Left lung (tissue), 10 donors: ENCODE results near the gene PLEK2. TPM values are rescaled to one million over a fixed set of nuclear protein-coding genes. Genes with fewer than 3 reads are reported as not detected.

ENCODE experiments used
- ATAC-seq: fragments of 200-7000 bp; cut with Tn5 transposase; one replicate; pipeline ENCODE4 v1.9.1; 2020; ENCODE audit warnings: moderate library complexity
- DNase-seq, 4 donors: peaks; one replicate each; pipeline ENCODE4 v3.0.0-alpha.2; 2013 to 2020
- H3K27ac ChIP-seq, 2 donors: fragments of 200-600 bp; sonication (generic) in 1 of 2; one replicate each; pipeline versions ENCODE4 v1.5.0 to v1.8.0; 2020 to 2021
- H3K27me3 ChIP-seq, 2 donors: fragments of 200-600 bp; sonication (generic) in 1 of 2; one replicate each; pipeline versions ENCODE4 v1.5.0 to v1.8.0; 2020 to 2021
- H3K36me3 ChIP-seq, 2 donors: fragments of 200-600 bp; sonication (generic) in 1 of 2; one replicate each; pipeline versions ENCODE4 v1.5.0 to v1.8.0; 2020 to 2021
- H3K4me1 ChIP-seq, 2 donors: fragments of 200-600 bp; one replicate each; pipeline ENCODE4 v1.8.0; 2021
- H3K4me3 ChIP-seq, 2 donors: fragments of 200-600 bp; sonication (generic) in 1 of 2; one replicate each; pipeline versions ENCODE4 v1.5.0 to v1.8.0; 2020 to 2021; ENCODE audit warnings: mild to moderate bottlenecking in 1 of 2
- H3K9me3 ChIP-seq, 2 donors: fragments of 200-600 bp; sonication (generic) in 1 of 2; one replicate each; pipeline versions ENCODE4 v1.5.0 to v1.8.0; 2020 to 2021
- CTCF ChIP-seq, 2 donors: fragments of 200-600 bp; sonication (generic) in 1 of 2; IDR thresholded peaks; one replicate each; pipeline versions ENCODE4 v1.5.0 to v1.8.0; 2021; ENCODE audit warnings: antibody characterized with exemption in 2 of 2
- intact Hi-C, 2 donors: fragments of 100-400 bp; cut with DNase I; formaldehyde crosslinking; loops; one replicate each; pipeline versions ENCODE4 v1.11.2 to v1.14.2; 2022
- polyA plus RNA-seq, 6 donors: library from polyadenylated mRNA; unstranded; fragments of 120-200 nt; gene quantifications; one replicate each; pipeline ENCODE4 v1.2.1, GENCODE V29; 2013; ENCODE audit not compliant: insufficient read length in 6 of 6
- total RNA-seq, 2 donors: library from RNA; stranded (reverse); fragmentation: NEBNext Ultra II Directional; extraction: Animal tissue kit (Norgen Biotek cat#: 25700); gene quantifications; one replicate each; pipeline ENCODE4 v1.2.1, GENCODE V29; 2021
- donor health status: DM: no; HTN: yes; CAD: no.
- donor health status: DM: no; HTN: no; CAD: no.

The PLEK2 gene
- total and polyA plus RNA-seq, 8 donors: 2.8 to 6.7 (median 4.7) TPM

DNA sequence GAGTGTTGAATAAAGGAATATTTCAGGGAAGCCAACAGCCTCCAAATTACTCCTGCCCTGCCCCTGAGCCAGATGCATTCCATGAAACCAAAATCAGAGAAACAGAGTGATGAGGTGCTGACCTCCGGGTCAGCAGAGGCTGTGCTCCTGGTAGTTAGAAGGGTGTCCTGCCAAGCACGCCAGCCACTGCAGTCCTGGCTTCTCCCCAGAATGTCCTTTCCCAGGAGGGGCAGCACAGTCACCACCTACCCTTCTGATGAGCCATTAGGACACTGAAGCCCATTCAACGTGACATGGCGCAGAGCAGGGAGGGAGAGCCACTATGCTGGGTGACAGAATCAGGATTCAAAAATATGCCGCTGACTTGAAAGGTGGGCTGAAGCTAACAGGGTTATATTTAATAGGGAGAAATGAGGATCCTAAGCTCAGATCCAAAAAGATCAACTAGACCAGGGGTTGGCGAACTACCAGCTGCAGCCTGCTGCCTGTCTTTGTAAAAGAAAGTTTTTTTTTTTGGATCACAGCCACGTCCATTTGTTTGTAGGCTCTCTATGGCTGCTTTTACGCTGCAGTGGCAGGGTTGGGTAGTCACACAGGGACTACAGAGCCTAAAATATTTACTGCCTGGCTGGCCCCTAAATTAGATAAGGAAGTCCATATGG, 34.5 kb upstream of the PLEK2 start:
- H3K27me3 ChIP-seq: no peaks in the 10 kb centered on the region
- intact Hi-C loops: no loop called here
- no peak for ATAC-seq
- peak in 1 of 4 donors; percentile 48 for DNase-seq
- no peak overlapping the region for H3K4me3 ChIP-seq
- no peak overlapping the region for H3K27ac ChIP-seq
- TF ChIP-seq CTCF (IDR thresholded peaks at IDR 0.05): no peak
- H3K9me3 ChIP-seq: no peaks in the 10 kb centered on the region
- no peaks in the 10 kb centered on the region for H3K4me1 ChIP-seq
- no peaks in the 10 kb centered on the region for H3K36me3 ChIP-seq

- intact Hi-C loops: no loop called here
- Histone ChIP-seq H3K27me3 (no peaks in the 10 kb centered on the region), H3K4me1 (no peaks in the 10 kb centered on the region), H3K9me3 (no peaks in the 10 kb centered on the region), H3K36me3 (no peaks in the 10 kb centered on the region), H3K27ac (no peak overlapping the region), H3K4me3 (no peak overlapping the region)
- DNase-seq (no peak), ATAC-seq (no peak)
- TF ChIP-seq CTCF (IDR thresholded peaks at IDR 0.05): no peak
Observed at GRCh38 chr14:67444395-67444794, 32.4 kb upstream of the PLEK2 start.

- DNase-seq: no peak
- Histone ChIP-seq H3K4me1 (no peaks in the 10 kb centered on the region), H3K27ac (no peak overlapping the region), H3K27me3 (no peaks in the 10 kb centered on the region), H3K4me3 (no peak overlapping the region), H3K36me3 (no peaks in the 10 kb centered on the region), H3K9me3 (no peaks in the 10 kb centered on the region)
- intact Hi-C loops: no loop called here
- TF ChIP-seq CTCF (IDR thresholded peaks at IDR 0.05): no peak
- no peak for ATAC-seq
Observed at GRCh38 chr14:67442139-67442906, 30.4 kb upstream of the PLEK2 start.

DNA sequence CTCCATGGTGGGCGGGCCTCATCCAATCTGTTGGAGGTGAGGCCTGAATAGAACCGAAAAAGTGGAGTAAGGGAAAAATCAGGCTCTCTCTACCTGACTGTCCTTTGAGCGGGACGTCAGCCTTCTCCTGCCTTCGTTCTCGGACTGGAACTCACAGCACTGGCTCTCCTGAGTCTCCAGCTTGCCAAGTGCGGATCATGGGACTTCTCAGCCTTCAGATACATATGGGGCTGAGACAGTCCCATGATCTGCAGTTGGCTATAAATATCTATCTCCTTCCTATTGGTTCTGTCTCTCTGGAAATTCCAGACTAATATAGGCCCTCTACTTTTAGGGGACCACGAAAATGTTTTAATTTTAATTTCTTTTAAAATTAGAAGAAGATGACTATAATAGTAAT, 29.7 kb upstream of the PLEK2 start:
- ATAC-seq: no peak
- no peak overlapping the region for H3K27ac ChIP-seq
- intact Hi-C loops: no loop called here

More for the DNA sequence above, 29.7 kb upstream of the PLEK2 start:
- Histone ChIP-seq H3K27me3 (peaks cover 0 to 3% of the 10 kb centered on the region in 2 donors), H3K9me3 (no peaks in the 10 kb centered on the region), H3K4me3 (no peak overlapping the region), H3K36me3 (no peaks in the 10 kb centered on the region), H3K4me1 (no peaks in the 10 kb centered on the region)
- no peak for DNase-seq
- no peak for TF ChIP-seq CTCF (IDR thresholded peaks at IDR 0.05)
